Activated naive CD8-positive, alpha-beta T cell treated with anti-CD3 and anti-CD28 coated beads, Interleukin-2, amount 50 U/mL, for 24 hours (primary cell): ENCODE data around the gene OR4F15.
"Not testable (repeated sequence)": the region's sequence is repeated elsewhere in the genome, so short reads cannot be mapped to it uniquely, and the experiment has no call there.

ENCODE experiments used
- ATAC-seq: fragments of 150-1000 bp; cut with Tn5 transposase; one replicate; pipeline ENCODE4 v1.10.0; 2021
- DNase-seq: peaks from one replicate; pipeline ENCODE4 v3.0.0; 2021
- H3K27ac Mint-ChIP-seq: one replicate; pipeline ENCODE4 v1.8.0; 2021; ENCODE audit warnings: mild to moderate bottlenecking, mixed read lengths
- H3K27me3 Mint-ChIP-seq: one replicate; pipeline ENCODE4 v1.8.0; 2021; ENCODE audit warnings: mixed read lengths
- H3K36me3 Mint-ChIP-seq: one replicate; pipeline ENCODE4 v1.8.0; 2021; ENCODE audit warnings: low read depth, mixed read lengths
- H3K4me1 Mint-ChIP-seq: one replicate; pipeline ENCODE4 v1.8.0; 2021; ENCODE audit warnings: mixed read lengths
- H3K4me3 Mint-ChIP-seq: one replicate; pipeline ENCODE4 v1.8.0; 2021; ENCODE audit warnings: mild to moderate bottlenecking, moderate library complexity, mixed read lengths
- H3K9me3 Mint-ChIP-seq: one replicate; pipeline ENCODE4 v1.8.0; 2021; ENCODE audit warnings: mixed read lengths

OR4F15 gene

DNA sequence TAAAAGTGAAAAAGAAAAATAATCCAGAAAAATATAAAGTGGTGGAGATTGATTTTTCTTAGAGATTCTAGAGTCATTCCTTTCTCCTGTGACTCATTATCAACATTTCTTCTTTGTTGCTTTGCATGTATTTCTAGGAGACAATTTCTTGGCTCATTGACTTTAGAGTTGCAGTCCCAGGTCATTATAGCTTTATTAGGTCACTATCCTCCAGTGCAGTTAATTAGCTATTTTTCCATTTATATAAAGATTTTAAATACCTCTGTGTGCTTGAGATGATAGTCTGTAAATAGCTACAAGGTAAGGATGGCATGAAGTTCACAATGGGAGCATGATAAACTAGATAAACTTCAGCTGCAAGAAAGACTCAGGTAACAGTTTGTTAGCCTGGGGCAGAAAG, at the start of gene OR4F15:
Gene OR4F15 (plus strand): TSS at position 301 of the 400 bp plus-strand sequence. CDS start 5,985 bp downstream, outside the sequence.
- H3K9me3 Mint-ChIP-seq: peaks cover 4% of the 10 kb centered on the region
- H3K27ac Mint-ChIP-seq: no peak within 1 kb of the TSS
- H3K4me1 Mint-ChIP-seq: no peaks in the 10 kb centered on the region
- H3K36me3 Mint-ChIP-seq: no peaks in the 10 kb centered on the region
- ATAC-seq (no peak), DNase-seq (no peak)
- no peak within 1 kb of the TSS for H3K4me3 Mint-ChIP-seq
- peaks cover 22% of the 10 kb centered on the region for H3K27me3 Mint-ChIP-seq

DNA sequence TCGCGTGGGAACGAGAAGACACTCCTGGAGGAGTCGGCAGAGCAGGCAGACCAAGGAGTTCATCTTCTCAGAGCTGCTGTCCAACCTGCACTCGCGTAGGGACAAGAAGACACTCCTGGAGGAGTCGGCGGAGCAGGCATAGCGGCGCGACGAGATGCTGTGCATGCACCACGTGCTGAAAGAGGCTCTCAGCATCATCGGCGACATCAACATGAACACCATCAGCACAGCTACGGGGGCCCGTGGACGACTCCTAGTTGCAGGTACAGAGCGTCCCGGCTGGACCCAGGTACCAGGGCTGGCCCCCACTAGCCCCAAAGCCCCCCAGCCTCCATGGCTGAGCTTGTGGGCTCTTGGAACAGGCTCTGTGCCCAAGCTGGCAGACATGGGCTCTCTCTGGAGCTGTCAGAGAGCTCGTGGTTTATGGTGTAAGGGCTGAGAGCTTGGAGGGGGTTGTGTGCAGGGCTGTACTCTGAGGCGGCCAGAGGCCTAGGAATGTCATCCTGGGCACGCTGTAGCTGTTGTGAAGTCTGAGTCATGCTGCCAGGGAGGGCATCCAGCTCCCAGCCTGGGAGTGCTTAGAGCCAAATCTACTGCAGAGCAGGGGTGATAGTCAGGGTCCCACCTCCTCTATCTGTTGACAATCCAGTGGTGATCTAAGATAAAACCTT, 47.2 kb upstream of the OR4F15 start:
- not testable (repeated sequence) for H3K27me3 Mint-ChIP-seq, H3K4me3 Mint-ChIP-seq, ATAC-seq, H3K36me3 Mint-ChIP-seq, H3K4me1 Mint-ChIP-seq, H3K27ac Mint-ChIP-seq, DNase-seq, H3K9me3 Mint-ChIP-seq

DNA sequence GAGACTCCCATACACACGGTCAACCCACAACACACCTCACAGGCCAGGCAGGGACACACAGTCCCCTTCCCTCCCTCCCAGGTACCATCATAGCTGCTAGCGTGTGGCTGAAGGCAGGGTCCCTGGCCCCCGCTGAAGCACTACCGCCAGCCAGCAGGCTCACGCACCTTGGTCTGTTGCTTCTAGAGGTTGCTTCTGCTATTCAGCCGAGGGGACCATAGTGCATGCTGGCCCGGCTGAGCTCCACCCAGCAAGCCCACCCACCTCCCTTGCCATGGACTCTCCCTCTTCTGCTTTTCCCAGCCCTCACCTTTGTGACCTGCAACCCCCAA, 46.7 kb upstream of the OR4F15 start:
- H3K4me1 Mint-ChIP-seq, H3K27ac Mint-ChIP-seq, ATAC-seq, H3K9me3 Mint-ChIP-seq, H3K27me3 Mint-ChIP-seq, H3K4me3 Mint-ChIP-seq, DNase-seq, H3K36me3 Mint-ChIP-seq: not testable (repeated sequence)

GRCh38 chr15:101765772-101766456, 46.1 kb upstream of the OR4F15 start:
- H3K27ac Mint-ChIP-seq: no peak overlapping the region
- H3K4me1 Mint-ChIP-seq: no peaks in the 10 kb centered on the region
- ATAC-seq (no peak), DNase-seq (no peak)
- no peaks in the 10 kb centered on the region for H3K27me3 Mint-ChIP-seq
- H3K4me3 Mint-ChIP-seq: no peak overlapping the region
- no peaks in the 10 kb centered on the region for H3K9me3 Mint-ChIP-seq
- H3K36me3 Mint-ChIP-seq: no peaks in the 10 kb centered on the region

- not testable (repeated sequence) for H3K27ac Mint-ChIP-seq, H3K4me3 Mint-ChIP-seq, H3K9me3 Mint-ChIP-seq, H3K36me3 Mint-ChIP-seq, ATAC-seq, H3K4me1 Mint-ChIP-seq, H3K27me3 Mint-ChIP-seq, DNase-seq
These were observed 44.8 kb upstream of the OR4F15 start for GRCh38 chr15:101767083-101767640.

GRCh38 chr15:101772921-101773320, 39.1 kb upstream of the OR4F15 start:
- Mint-ChIP-seq H3K4me3 (no peak overlapping the region), H3K9me3 (no peaks in the 10 kb centered on the region), H3K27me3 (no peaks in the 10 kb centered on the region), H3K36me3 (no peaks in the 10 kb centered on the region), H3K27ac (no peak overlapping the region), H3K4me1 (no peaks in the 10 kb centered on the region)
- no peak for DNase-seq
- no peak for ATAC-seq

DNA sequence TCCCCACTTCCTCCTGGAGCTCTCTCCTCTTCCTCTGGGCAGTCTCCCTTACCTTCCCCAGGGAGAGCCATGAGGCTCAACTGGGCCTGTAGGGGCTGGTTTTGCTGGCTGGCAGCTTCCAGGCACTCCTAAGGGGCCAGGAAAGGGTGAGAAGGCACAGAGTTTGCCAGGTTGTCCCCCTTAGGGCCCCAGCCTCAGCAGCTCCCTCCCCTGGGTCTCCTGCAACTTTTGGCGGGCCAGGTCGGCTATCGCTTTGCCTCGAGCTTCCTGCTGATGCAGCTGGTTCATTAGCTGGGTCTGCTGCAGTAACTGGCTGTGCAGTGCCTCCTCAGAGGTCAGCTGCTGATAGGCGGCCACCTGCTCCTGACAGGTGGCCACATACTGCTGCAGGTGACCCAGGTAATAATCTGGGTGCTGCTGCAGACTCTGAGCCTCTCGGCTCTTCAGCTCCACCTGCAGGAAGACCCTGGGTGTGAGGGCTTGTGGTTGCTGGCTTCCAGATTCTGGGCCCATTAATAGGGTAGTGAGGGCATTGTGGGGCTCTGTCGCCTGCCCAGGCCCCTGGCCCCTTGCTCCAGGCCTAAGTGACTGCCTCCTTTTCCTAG, 38.4 kb upstream of the OR4F15 start:
- Mint-ChIP-seq H3K27me3 (no peaks in the 10 kb centered on the region), H3K4me1 (no peaks in the 10 kb centered on the region), H3K4me3 (no peak overlapping the region), H3K36me3 (no peaks in the 10 kb centered on the region), H3K9me3 (no peaks in the 10 kb centered on the region), H3K27ac (no peak overlapping the region)
- DNase-seq: no peak
- no peak for ATAC-seq

DNA sequence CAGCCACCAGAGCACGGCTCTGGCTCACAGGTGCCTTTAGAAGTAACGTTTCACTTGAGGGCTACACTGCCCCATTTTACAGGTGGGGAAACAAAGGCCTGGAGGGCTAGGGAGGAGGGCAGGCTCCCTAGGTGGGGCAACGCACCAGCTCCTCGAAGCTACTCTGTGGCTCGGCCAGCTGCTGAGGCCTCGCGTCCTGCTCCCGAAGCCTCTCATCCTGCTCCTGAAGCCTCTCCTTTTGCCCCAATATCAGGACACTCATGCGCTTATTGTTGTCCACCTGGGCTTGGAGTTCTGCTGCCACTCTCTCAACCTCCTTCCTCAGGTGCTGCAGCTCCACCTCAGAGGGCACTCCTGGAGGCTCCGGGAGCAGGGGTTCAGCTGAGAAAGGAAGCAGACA, 36.9 kb upstream of the OR4F15 start:
- ATAC-seq: no peak
- no peak overlapping the region for H3K27ac Mint-ChIP-seq
- H3K4me3 Mint-ChIP-seq: no peak overlapping the region
- no peaks in the 10 kb centered on the region for H3K9me3 Mint-ChIP-seq
- no peak for DNase-seq
- H3K27me3 Mint-ChIP-seq: peaks cover 3% of the 10 kb centered on the region
- H3K36me3 Mint-ChIP-seq: no peaks in the 10 kb centered on the region
- no peaks in the 10 kb centered on the region for H3K4me1 Mint-ChIP-seq

GRCh38 chr15:101778576-101778975, 33.4 kb upstream of the OR4F15 start:
- H3K27ac Mint-ChIP-seq, H3K4me1 Mint-ChIP-seq, H3K36me3 Mint-ChIP-seq, H3K27me3 Mint-ChIP-seq, H3K4me3 Mint-ChIP-seq, DNase-seq, H3K9me3 Mint-ChIP-seq, ATAC-seq: not testable (repeated sequence)

- DNase-seq, H3K4me1 Mint-ChIP-seq, ATAC-seq, H3K27ac Mint-ChIP-seq, H3K36me3 Mint-ChIP-seq, H3K9me3 Mint-ChIP-seq, H3K4me3 Mint-ChIP-seq, H3K27me3 Mint-ChIP-seq: not testable (repeated sequence)
These were observed 31.8 kb upstream of the OR4F15 start for GRCh38 chr15:101780225-101780624.

GRCh38 chr15:101781928-101782327, 30.1 kb upstream of the OR4F15 start:
- H3K4me3 Mint-ChIP-seq: no peak overlapping the region
- no peak overlapping the region for H3K27ac Mint-ChIP-seq
- H3K9me3 Mint-ChIP-seq: no peaks in the 10 kb centered on the region
- H3K4me1 Mint-ChIP-seq: no peaks in the 10 kb centered on the region
- peaks cover 8% of the 10 kb centered on the region for H3K27me3 Mint-ChIP-seq
- ATAC-seq: no peak
- H3K36me3 Mint-ChIP-seq: no peaks in the 10 kb centered on the region
- no peak for DNase-seq

- ATAC-seq (no peak), DNase-seq (no peak)
- Mint-ChIP-seq H3K9me3 (no peaks in the 10 kb centered on the region), H3K4me1 (no peaks in the 10 kb centered on the region), H3K36me3 (no peaks in the 10 kb centered on the region), H3K27ac (no peak overlapping the region), H3K27me3 (peaks cover 7% of the 10 kb centered on the region), H3K4me3 (no peak overlapping the region)
These were observed 27.4 kb upstream of the OR4F15 start for GRCh38 chr15:101784644-101785043.

GRCh38 chr15:101786422-101786821, 25.6 kb upstream of the OR4F15 start:
- H3K4me1 Mint-ChIP-seq, DNase-seq, H3K27me3 Mint-ChIP-seq, ATAC-seq, H3K36me3 Mint-ChIP-seq, H3K9me3 Mint-ChIP-seq, H3K27ac Mint-ChIP-seq, H3K4me3 Mint-ChIP-seq: not testable (repeated sequence)

- not testable (repeated sequence) for H3K4me1 Mint-ChIP-seq, H3K36me3 Mint-ChIP-seq, H3K4me3 Mint-ChIP-seq, ATAC-seq, H3K27me3 Mint-ChIP-seq, DNase-seq, H3K27ac Mint-ChIP-seq, H3K9me3 Mint-ChIP-seq
These were observed 24.0 kb upstream of the OR4F15 start for GRCh38 chr15:101788001-101788400.
